GM12875 (cell line): ENCODE data around the gene RNASEH2C.

Experiments used
- H3K4me3 ChIP-seq: one replicate; pipeline ENCODE4 v1.5.1; 2011; ENCODE audit warnings: low read depth, low read length, control low read depth
- CTCF ChIP-seq: IDR thresholded peaks from 2 replicates; pipeline ENCODE4 v1.5.1; 2011; ENCODE audit warnings: low read depth, mild to moderate bottlenecking, control low read depth, inconsistent platforms, low read length, moderate library complexity, borderline replicate concordance; ENCODE audit not compliant: insufficient read depth

RNASEH2C gene

GRCh38 chr11:65727865-65728264 lies 7.3 kb upstream of the RNASEH2C start:
- no peak for TF ChIP-seq CTCF
- H3K4me3 ChIP-seq, result no peak overlapping the region

GRCh38 chr11:65726660-65727059 lies 6.1 kb upstream of the RNASEH2C start:
- peak; percentile 30; the same call in 1 of the 2 replicates for TF ChIP-seq CTCF
- no peak overlapping the region for H3K4me3 ChIP-seq

GRCh38 chr11:65722261-65722660 lies 1.7 kb upstream of the RNASEH2C start:
- TF ChIP-seq CTCF, result no peak
- H3K4me3 ChIP-seq, result no peak overlapping the region

- TF ChIP-seq CTCF, result no peak
Observed at GRCh38 chr11:65719871-65720210, 757 bp downstream of the RNASEH2C start.

GRCh38 chr11:65718964-65719492 lies 1.6 kb downstream of the RNASEH2C start:
- no peak for TF ChIP-seq CTCF
- H3K4me3 ChIP-seq, result peak overlapping the region; percentile 81

More at GRCh38 chr11:65719871-65720210, 757 bp downstream of the RNASEH2C start:
- H3K4me3 ChIP-seq, result peak overlapping the region; percentile 81

- H3K4me3 ChIP-seq, result no peak overlapping the region
- no peak for TF ChIP-seq CTCF
Observed at GRCh38 chr11:65718531-65718930, 2.1 kb downstream of the RNASEH2C start.

GRCh38 chr11:65717906-65718305 lies 2.7 kb downstream of the RNASEH2C start:
- no peak for TF ChIP-seq CTCF
- H3K4me3 ChIP-seq, result no peak overlapping the region
